ENCODE results near the gene NAA80. TPM values are rescaled to one million over a fixed set of nuclear protein-coding genes. Genes with fewer than 3 reads are reported as not detected.
A peak's percentile ranks its signal among the peaks of the same experiment; 100 is the strongest.

The NAA80 gene
- total and polyA plus RNA-seq, 2 of the 8 experiments (the other 6 are each of a cell fraction or from before 2014, with no cell fraction given) = 11.3 to 16.7 TPM

DNA sequence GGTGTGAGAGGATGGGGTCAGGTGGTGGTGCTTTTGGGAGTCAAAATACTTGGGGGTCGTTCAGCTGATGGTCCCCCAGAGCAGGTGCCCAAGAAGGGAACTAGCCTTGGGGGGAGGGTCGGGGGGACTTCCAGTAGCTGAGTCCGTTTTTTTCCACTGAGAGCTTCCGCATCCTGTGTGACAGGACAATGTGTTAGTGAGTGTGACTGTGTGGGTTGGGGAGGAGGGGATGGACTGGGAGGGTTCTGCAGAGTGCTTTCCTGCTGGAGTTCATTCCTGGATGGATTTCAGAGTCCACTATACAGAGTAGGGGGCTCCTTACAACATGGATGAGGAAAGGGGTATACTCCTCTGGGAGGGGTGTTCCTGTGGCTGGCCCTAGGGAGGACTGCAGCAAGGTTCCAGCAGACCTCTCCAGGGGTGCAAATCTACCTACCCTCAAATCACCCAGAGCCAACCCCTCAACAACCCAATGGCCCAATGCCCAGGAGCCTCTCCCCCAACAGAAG lies 23.9 kb upstream of the NAA80 start:
- Histone ChIP-seq H3K27ac (ENCODE audit: low read depth, low read length) (no peak overlapping the region), H3K56ac (replicated peaks; ENCODE audit: insufficient read length, low read depth, low read length) (no peak overlapping the region), H3K4ac (replicated peaks; ENCODE audit: insufficient read length, low read depth, low read length) (no peak overlapping the region), H4K20me1 (replicated peaks in 1 of 2; ENCODE audit: control insufficient read depth in 1 of 2, insufficient read depth in 2 of 2, low read length in 2 of 2) (peaks cover 8 to 22% of the 10 kb centered on the region in 2 experiments), H3K9me3 (ENCODE audit: insufficient read depth in 2 of 2, low read depth in 1 of 2, low read length in 1 of 2) (no peaks in the 10 kb centered on the region), H3K27me3 (replicated peaks in 1 of 4; ENCODE audit: control insufficient read depth in 3 of 4, extremely low read depth in 1 of 4, insufficient read depth in 3 of 4, low read length in 3 of 4) (no peaks in the 10 kb centered on the region), H3K4me1 (replicated peaks in 1 of 4; ENCODE audit: control insufficient read depth in 3 of 4, insufficient read depth in 4 of 4, low read length in 3 of 4) (peaks cover 0 to 40% (median 21%) of the 10 kb centered on the region in 4 experiments; a peak in 6 of 7 replicates), H3K23me2 (ENCODE audit: low read depth, low read length) (peaks cover 24% of the 10 kb centered on the region), H2BK20ac (ENCODE audit: low read length) (0 out of 2 replicates have a peak overlapping the region, but pooled peaks have one; percentile 72), H2BK120ac (replicated peaks; ENCODE audit: low read depth, low read length) (no peak overlapping the region), H3K79me2 (ENCODE audit: control insufficient read depth in 1 of 2, insufficient read depth in 2 of 2, low read length in 2 of 2) (peaks cover 0 to 36% of the 10 kb centered on the region in 2 experiments; a peak in 3 of 4 replicates), H3K9ac (replicated peaks in 1 of 4; ENCODE audit: extremely low read depth in 1 of 4, low read depth in 3 of 4, low read length in 3 of 4) (no peak overlapping the region; a peak in 1 of 7 replicates), H4K5ac (ENCODE audit: insufficient read length, low read depth, low read length) (no peak overlapping the region), H3K14ac (ENCODE audit: insufficient read length) (no peak overlapping the region), H4K8ac (ENCODE audit: extremely low read depth, insufficient read depth, low read length) (no peak overlapping the region), H3K79me1 (ENCODE audit: low read depth, low read length) (peaks cover 20% of the 10 kb centered on the region), H3K36me3 (ENCODE audit: control insufficient read depth in 2 of 4, insufficient read depth in 4 of 4, low read length in 3 of 4) (peaks cover 18 to 27% (median 23%) of the 10 kb centered on the region in 4 experiments), H2BK15ac (ENCODE audit: low read length) (peak overlapping the region; percentile 88; the same call in 1 of the 2 replicates), H4K91ac (replicated peaks; ENCODE audit: insufficient read length, low read length) (peak overlapping the region; percentile 91), H3K23ac (ENCODE audit: insufficient read length) (no peak overlapping the region), H3K18ac (ENCODE audit: extremely low read depth, low read length) (peak overlapping the region; percentile 97), H3K4me3 (ENCODE audit: extremely low read depth in 1 of 4, insufficient read depth in 2 of 4, low read depth in 3 of 4, low read length in 4 of 4) (peak overlapping the region in 3 of 4 experiments; percentile 89 to 96 (median 95); a peak in 5 of 8 replicates), H3K4me2 (ENCODE audit: insufficient read depth in 1 of 2, low read depth in 2 of 2, low read length in 2 of 2) (peak overlapping the region; percentile 97), H2AK5ac (ENCODE audit: low read depth, low read length) (no peak overlapping the region), H2BK12ac (ENCODE audit: low read depth, low read length) (peak overlapping the region; percentile 92; the same call in 1 of the 2 replicates), H2BK5ac (ENCODE audit: low read depth, low read length) (peak overlapping the region; percentile 99; the same call in 1 of the 2 replicates), H2AFZ (ENCODE audit: low read length) (no peak overlapping the region)
- POLR2A ChIA-PET (ENCODE audit: partially characterized antibody) = interaction anchor here (0.7 to 12.6 kb wide), 9 partner anchors 13 to 64 kb away, joined by 3 to 149 read pairs (median 9); partner anchors contain the start of genes HYAL1, HYAL3, IFRD2 and LSMEM2
- WGBS, 2 experiments (ENCODE audit: extremely low coverage in 1 of 2, insufficient coverage in 1 of 2, insufficient read length in 1 of 2, insufficient replicate concordance in 2 of 2, low coverage in 1 of 2, low lambda C conversion rate in 2 of 2, missing lambda C conversion rate in 1 of 2) = 74% methylated on average over 4 of the region's 4 CpGs; no CpG with 5 or more reads in 1 of the 2 experiments
- CTCF ChIA-PET (ENCODE audit: partially characterized antibody) = interaction anchor here (0.8 to 7.5 kb wide), 21 partner anchors 8 to 131 kb away, joined by 3 to 75 read pairs (median 8); partner anchors contain the start of genes GNAT1, HYAL1, IFRD2 and LSMEM2
- no peak for DNase-seq (ENCODE audit: low read depth in 1 of 2, low spot score in 2 of 2)
- FAIRE-seq = no peak
- TF ChIP-seq SRF (IDR thresholded peaks at IDR 0.05; ENCODE audit: low read depth, low read length) = no peak
- TF ChIP-seq EP300 (IDR thresholded peaks at IDR 0.05; ENCODE audit: borderline replicate concordance in 1 of 2, low read depth in 2 of 2, low read length in 2 of 2) = no peak
- TF ChIP-seq TAF1 (IDR thresholded peaks at IDR 0.05; ENCODE audit: low read depth, low read length) = no peak
- TF ChIP-seq, protein P1, sequence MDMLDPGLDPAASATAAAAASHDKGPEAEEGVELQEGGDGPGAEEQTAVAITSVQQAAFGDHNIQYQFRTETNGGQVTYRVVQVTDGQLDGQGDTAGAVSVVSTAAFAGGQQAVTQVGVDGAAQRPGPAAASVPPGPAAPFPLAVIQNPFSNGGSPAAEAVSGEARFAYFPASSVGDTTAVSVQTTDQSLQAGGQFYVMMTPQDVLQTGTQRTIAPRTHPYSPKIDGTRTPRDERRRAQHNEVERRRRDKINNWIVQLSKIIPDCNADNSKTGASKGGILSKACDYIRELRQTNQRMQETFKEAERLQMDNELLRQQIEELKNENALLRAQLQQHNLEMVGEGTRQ (IDR thresholded peaks at IDR 0.05; ENCODE audit: low read length) = no peak
- TF ChIP-seq ASH2L (IDR thresholded peaks at IDR 0.05; ENCODE audit: low read length) = no peak
- no peak for TF ChIP-seq RNF2 (IDR thresholded peaks at IDR 0.05; ENCODE audit: borderline replicate concordance, low read depth, low read length, missing control alignments, poor library complexity, severe bottlenecking)
- TF ChIP-seq POU5F1 (IDR thresholded peaks at IDR 0.05; ENCODE audit: low read depth, low read length) = no peak
- no peak for TF ChIP-seq FOSL1 (IDR thresholded peaks at IDR 0.05; ENCODE audit: insufficient read depth, low read depth, low read length)
- no peak for TF ChIP-seq KDM4A (IDR thresholded peaks at IDR 0.05; ENCODE audit: low read depth, low read length, severe bottlenecking)
- no peak for TF ChIP-seq JUN (IDR thresholded peaks at IDR 0.05; ENCODE audit: low read depth, low read length)

Data from H1 (cell line).